CD4-positive, alpha-beta T cell treated with Interleukin-10 for 1 hour (primary cell): ENCODE results near the gene BCL2L12.
"Not testable (repeated sequence)": the region's sequence is repeated elsewhere in the genome, so short reads cannot be mapped to it uniquely, and the experiment has no call there.

Experiments
- DNase-seq: peaks from one replicate; pipeline ENCODE4 v3.0.0-alpha.2; 2020

Gene BCL2L12

GRCh38 chr19:49713236-49713845 lies 47.6 kb downstream of the BCL2L12 start:
- no peak for DNase-seq

GRCh38 chr19:49716154-49716553 lies 50.4 kb downstream of the BCL2L12 start:
- DNase-seq = no peak

- DNase-seq = no peak
These were observed 52.8 kb downstream of the BCL2L12 start for GRCh38 chr19:49718511-49718910.

GRCh38 chr19:49718991-49719390 lies 53.3 kb downstream of the BCL2L12 start:
- no peak for DNase-seq

- DNase-seq = not testable (repeated sequence)
These were observed 53.7 kb downstream of the BCL2L12 start for GRCh38 chr19:49719420-49719819.
